Retinal pigment epithelial cell (primary cell): ENCODE results near the gene RASSF1.

ENCODE experiments used
- DNase-seq: peaks from one replicate; pipeline ENCODE4 v3.0.0-alpha.2; 2010; ENCODE audit warnings: low read depth
- H3K4me3 ChIP-seq: 2 replicates; pipeline ENCODE4 v1.5.1; 2011; ENCODE audit warnings: mild to moderate bottlenecking, low read length, control low read depth, moderate library complexity
- TF ChIP-seq, protein P1 (sequence below): conservative IDR thresholded peaks from 2 replicates; pipeline ENCODE4 v1.5.1; 2011; ENCODE audit warnings: low read depth, low read length, control low read depth, inconsistent platforms

Gene RASSF1

GRCh38 chr3:50324351-50325112, 16.1 kb downstream of the RASSF1 start:
- TF ChIP-seq, protein P1, sequence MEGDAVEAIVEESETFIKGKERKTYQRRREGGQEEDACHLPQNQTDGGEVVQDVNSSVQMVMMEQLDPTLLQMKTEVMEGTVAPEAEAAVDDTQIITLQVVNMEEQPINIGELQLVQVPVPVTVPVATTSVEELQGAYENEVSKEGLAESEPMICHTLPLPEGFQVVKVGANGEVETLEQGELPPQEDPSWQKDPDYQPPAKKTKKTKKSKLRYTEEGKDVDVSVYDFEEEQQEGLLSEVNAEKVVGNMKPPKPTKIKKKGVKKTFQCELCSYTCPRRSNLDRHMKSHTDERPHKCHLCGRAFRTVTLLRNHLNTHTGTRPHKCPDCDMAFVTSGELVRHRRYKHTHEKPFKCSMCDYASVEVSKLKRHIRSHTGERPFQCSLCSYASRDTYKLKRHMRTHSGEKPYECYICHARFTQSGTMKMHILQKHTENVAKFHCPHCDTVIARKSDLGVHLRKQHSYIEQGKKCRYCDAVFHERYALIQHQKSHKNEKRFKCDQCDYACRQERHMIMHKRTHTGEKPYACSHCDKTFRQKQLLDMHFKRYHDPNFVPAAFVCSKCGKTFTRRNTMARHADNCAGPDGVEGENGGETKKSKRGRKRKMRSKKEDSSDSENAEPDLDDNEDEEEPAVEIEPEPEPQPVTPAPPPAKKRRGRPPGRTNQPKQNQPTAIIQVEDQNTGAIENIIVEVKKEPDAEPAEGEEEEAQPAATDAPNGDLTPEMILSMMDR, result peak; percentile 95
- DNase-seq, result no peak
- H3K4me3 ChIP-seq, result no peak overlapping the region

DNA sequence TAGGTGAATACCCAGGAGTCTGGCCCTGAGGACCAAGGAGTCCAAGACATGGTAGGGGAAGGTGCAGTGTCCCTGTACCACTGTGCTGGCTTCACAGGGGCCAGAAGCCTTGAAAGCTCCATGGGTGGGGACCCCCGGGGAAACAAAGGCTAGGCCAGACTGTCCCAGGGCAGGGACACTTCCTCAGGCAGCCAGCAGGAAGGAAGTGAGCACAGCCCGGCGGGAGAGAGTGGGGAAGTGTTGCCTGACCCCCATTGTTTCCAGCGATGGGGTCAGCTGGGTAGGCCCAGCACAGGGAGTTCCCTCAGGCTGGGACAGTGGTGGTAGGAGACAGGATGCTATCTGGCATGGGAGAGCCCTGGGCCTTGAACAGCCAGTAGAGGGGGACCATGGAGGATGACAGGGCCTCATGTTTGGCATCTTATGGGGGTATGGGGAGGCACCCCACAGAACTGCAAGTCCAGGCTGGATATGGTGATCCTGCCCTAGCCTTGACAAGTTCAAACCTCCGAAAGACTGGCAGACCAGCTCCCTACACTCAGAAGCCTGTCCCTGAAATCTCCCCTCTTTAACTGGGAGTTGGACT, 16.9 kb downstream of the RASSF1 start:
- DNase-seq, result no peak
- no peak overlapping the region for H3K4me3 ChIP-seq
- TF ChIP-seq, protein P1, result no peak

DNA sequence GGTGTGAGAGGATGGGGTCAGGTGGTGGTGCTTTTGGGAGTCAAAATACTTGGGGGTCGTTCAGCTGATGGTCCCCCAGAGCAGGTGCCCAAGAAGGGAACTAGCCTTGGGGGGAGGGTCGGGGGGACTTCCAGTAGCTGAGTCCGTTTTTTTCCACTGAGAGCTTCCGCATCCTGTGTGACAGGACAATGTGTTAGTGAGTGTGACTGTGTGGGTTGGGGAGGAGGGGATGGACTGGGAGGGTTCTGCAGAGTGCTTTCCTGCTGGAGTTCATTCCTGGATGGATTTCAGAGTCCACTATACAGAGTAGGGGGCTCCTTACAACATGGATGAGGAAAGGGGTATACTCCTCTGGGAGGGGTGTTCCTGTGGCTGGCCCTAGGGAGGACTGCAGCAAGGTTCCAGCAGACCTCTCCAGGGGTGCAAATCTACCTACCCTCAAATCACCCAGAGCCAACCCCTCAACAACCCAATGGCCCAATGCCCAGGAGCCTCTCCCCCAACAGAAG, 17.5 kb downstream of the RASSF1 start:
- H3K4me3 ChIP-seq, result no peak overlapping the region
- TF ChIP-seq, protein P1, result no peak
- DNase-seq, result no peak

DNA sequence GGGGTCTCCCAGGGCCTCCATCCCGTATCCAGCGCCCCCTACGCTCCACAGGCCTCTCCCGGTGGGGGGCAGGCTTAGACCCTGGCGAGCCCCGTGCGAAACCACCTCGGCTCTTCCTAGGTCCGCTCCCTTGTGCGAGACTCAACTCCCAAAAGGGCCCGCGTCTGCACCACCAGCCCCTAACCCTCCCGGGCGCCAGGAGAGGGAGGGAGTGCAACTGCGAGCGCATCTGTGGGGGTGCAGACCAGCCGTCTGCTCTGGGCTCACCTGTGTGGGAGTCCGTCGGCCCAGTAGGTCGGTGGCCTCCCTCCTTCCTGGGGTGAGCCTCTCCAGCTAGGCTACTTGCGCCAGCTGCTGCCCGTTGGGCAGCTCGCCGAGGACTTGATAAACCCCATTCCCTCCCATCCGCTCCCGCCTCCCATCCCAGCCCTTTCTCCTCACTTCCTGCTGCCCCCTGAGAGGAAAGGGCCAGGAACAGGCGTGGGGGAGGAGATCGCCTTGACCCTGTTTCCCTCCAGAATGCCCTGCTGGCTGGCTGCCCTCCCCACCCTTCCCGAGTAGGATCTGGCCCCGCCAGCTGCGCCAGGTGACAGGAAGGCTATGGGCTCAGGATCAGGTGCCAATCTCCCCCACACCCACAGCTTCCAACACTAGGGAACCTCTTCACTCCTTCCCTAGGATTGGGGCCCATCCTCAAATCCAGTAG, 18.1 kb downstream of the RASSF1 start, which contains the start of gene HYAL2:
HYAL2 (minus strand) TSS at position 360 of the 706 bp plus-strand sequence. CDS start 2,256 bp downstream, outside the sequence.
- TF ChIP-seq, protein P1, result no peak
- no peak for DNase-seq

GRCh38 chr3:50322115-50322385, 18.6 kb downstream of the RASSF1 start:
- TF ChIP-seq, protein P1, result no peak
- no peak for DNase-seq
- H3K4me3 ChIP-seq, result peak overlapping the region; percentile 90

More for the DNA sequence above, 18.1 kb downstream of the RASSF1 start, which contains the start of gene HYAL2:
- H3K4me3 ChIP-seq, result peak within 1 kb of the TSS; percentile 90

GRCh38 chr3:50321336-50322114, 19.1 kb downstream of the RASSF1 start:
- DNase-seq, result peak; percentile 63
- TF ChIP-seq, protein P1, result peak; percentile 57
- H3K4me3 ChIP-seq, result peak overlapping the region; percentile 90
